Measurements from ENCODE around the gene LMF2.

- TF ChIP-seq RAD21 (IDR thresholded peaks at IDR 0.05; ENCODE audit: low read depth) (no peak), CTCF (IDR thresholded peaks at IDR 0.05 in 2 of 3, conservative IDR thresholded peaks at IDR 0.05 in 1 of 3; ENCODE audit: borderline replicate concordance in 1 of 3, insufficient read depth in 1 of 3, low read depth in 2 of 3, low read length in 2 of 3) (no peak), EZH2 (IDR thresholded peaks at IDR 0.05) (no peak), POLR2AphosphoS5 (IDR thresholded peaks at IDR 0.05; ENCODE audit: low read depth, low read length) (no peak), CEBPB (IDR thresholded peaks at IDR 0.05; ENCODE audit: low read depth) (no peak), YY1 (IDR thresholded peaks at IDR 0.05; ENCODE audit: extremely low read depth, insufficient replicate concordance, low read depth, low read length) (no peak), SRF (IDR thresholded peaks at IDR 0.05; ENCODE audit: low read depth) (no peak), EZH2phosphoT487 (IDR thresholded peaks at IDR 0.05; ENCODE audit: borderline replicate concordance) (no peak), POLR2A (IDR thresholded peaks at IDR 0.05; ENCODE audit: borderline replicate concordance, extremely low read depth, insufficient read depth, insufficient read length) (no peak), ZFX (IDR thresholded peaks at IDR 0.05) (no peak), ZNF274 (IDR thresholded peaks at IDR 0.05; ENCODE audit: low read depth, low read length) (no peak), ATF3 (IDR thresholded peaks at IDR 0.05) (no peak), FOSL1 (IDR thresholded peaks at IDR 0.05; ENCODE audit: low read depth) (no peak)
- TF ChIP-seq, protein P1, sequence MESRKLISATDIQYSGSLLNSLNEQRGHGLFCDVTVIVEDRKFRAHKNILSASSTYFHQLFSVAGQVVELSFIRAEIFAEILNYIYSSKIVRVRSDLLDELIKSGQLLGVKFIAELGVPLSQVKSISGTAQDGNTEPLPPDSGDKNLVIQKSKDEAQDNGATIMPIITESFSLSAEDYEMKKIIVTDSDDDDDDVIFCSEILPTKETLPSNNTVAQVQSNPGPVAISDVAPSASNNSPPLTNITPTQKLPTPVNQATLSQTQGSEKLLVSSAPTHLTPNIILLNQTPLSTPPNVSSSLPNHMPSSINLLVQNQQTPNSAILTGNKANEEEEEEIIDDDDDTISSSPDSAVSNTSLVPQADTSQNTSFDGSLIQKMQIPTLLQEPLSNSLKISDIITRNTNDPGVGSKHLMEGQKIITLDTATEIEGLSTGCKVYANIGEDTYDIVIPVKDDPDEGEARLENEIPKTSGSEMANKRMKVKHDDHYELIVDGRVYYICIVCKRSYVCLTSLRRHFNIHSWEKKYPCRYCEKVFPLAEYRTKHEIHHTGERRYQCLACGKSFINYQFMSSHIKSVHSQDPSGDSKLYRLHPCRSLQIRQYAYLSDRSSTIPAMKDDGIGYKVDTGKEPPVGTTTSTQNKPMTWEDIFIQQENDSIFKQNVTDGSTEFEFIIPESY (IDR thresholded peaks at IDR 0.05; ENCODE audit: extremely low read depth, insufficient replicate concordance, low read length): no peak
These were observed 2.2 kb downstream of the LMF2 start for GRCh38 chr22:50505276-50505775.
